Liver (tissue), 9 donors: ENCODE data around the gene PACS1. TPM values are rescaled to one million over a fixed set of nuclear protein-coding genes. Genes with fewer than 3 reads are reported as not detected.

Experiments
- DNase-seq: peaks from one replicate; pipeline ENCODE4 v3.0.0-alpha.2; 2017; ENCODE audit warnings: low spot score
- H3K27ac ChIP-seq, 2 donors: one replicate each; pipeline ENCODE4 v1.7.0; 2013; ENCODE audit warnings: inconsistent platforms in 2 of 2, low read length in 2 of 2, control low read depth in 1 of 2, low read depth in 1 of 2, mild to moderate bottlenecking in 1 of 2
- H3K27me3 ChIP-seq, 4 donors: one replicate each; pipeline versions ENCODE4 v1.6.1 to v1.7.0; 2013; ENCODE audit warnings: low read length in 3 of 4, inconsistent platforms in 1 of 4, mild to moderate bottlenecking in 1 of 4, moderate library complexity in 1 of 4; ENCODE audit not compliant: control insufficient read depth in 4 of 4, insufficient read depth in 4 of 4
- H3K36me3 ChIP-seq, 4 donors: one replicate each; pipeline versions ENCODE4 v1.6.1 to v1.7.0; 2013; ENCODE audit warnings: low read length in 3 of 4, mild to moderate bottlenecking in 3 of 4, low read depth in 1 of 4, moderate library complexity in 1 of 4; ENCODE audit not compliant: control insufficient read depth in 4 of 4, insufficient read depth in 3 of 4
- H3K4me1 ChIP-seq, 4 donors: one replicate each; pipeline versions ENCODE4 v1.6.1 to v1.7.0; 2013; ENCODE audit warnings: low read length in 3 of 4, mild to moderate bottlenecking in 3 of 4, moderate library complexity in 1 of 4; ENCODE audit not compliant: control insufficient read depth in 4 of 4, insufficient read depth in 4 of 4
- H3K4me3 ChIP-seq, 3 donors: one replicate each; pipeline versions ENCODE4 v1.6.1 to v1.7.0; 2013; ENCODE audit warnings: low read length in 3 of 3, control low read depth in 1 of 3, low read depth in 1 of 3, mild to moderate bottlenecking in 1 of 3
- H3K9ac ChIP-seq, 2 donors: one replicate each; pipeline ENCODE4 v1.7.0; 2013; ENCODE audit warnings: low read length in 2 of 2, mild to moderate bottlenecking in 2 of 2, moderate library complexity in 2 of 2, control low read depth in 1 of 2, low read depth in 1 of 2
- H3K9me3 ChIP-seq, 4 donors: one replicate each; pipeline versions ENCODE4 v1.6.1 to v1.7.0; 2013; ENCODE audit warnings: low read length in 3 of 4; ENCODE audit not compliant: control insufficient read depth in 4 of 4
- FOXA1 ChIP-seq: IDR thresholded peaks from 2 replicates; pipeline ENCODE4 v1.6.1; 2016; ENCODE audit warnings: antibody characterized with exemption
- FOXA2 ChIP-seq: IDR thresholded peaks from 2 replicates; pipeline ENCODE4 v1.6.1; 2016; ENCODE audit warnings: antibody characterized with exemption
- GABPA ChIP-seq, 2 donors: IDR thresholded peaks in 1 of 2; conservative IDR thresholded peaks in 1 of 2; 2 replicates each; pipeline ENCODE4 v1.6.1; 2016; ENCODE audit warnings: antibody characterized with exemption in 2 of 2, mild to moderate bottlenecking in 1 of 2, moderate library complexity in 1 of 2
- HNF4G ChIP-seq: IDR thresholded peaks from 2 replicates; pipeline ENCODE4 v1.6.1; 2016; ENCODE audit warnings: antibody characterized with exemption
- JUND ChIP-seq, 2 donors: IDR thresholded peaks; 2 replicates each; pipeline ENCODE4 v1.6.1; 2016; ENCODE audit warnings: antibody characterized with exemption in 2 of 2
- NR2F2 ChIP-seq: IDR thresholded peaks from 2 replicates; pipeline ENCODE4 v1.6.1; 2016; ENCODE audit warnings: antibody characterized with exemption
- RAD21 ChIP-seq, 2 donors: IDR thresholded peaks; 2 replicates each; pipeline ENCODE4 v1.6.1; 2016; ENCODE audit warnings: antibody characterized with exemption in 2 of 2, mild to moderate bottlenecking in 2 of 2
- RXRA ChIP-seq, 2 donors: IDR thresholded peaks; 2 replicates each; pipeline ENCODE4 v1.6.1; 2017 to 2018; ENCODE audit warnings: antibody characterized with exemption in 2 of 2, mild to moderate bottlenecking in 1 of 2
- SP1 ChIP-seq: IDR thresholded peaks from 2 replicates; pipeline ENCODE4 v1.6.1; 2018; ENCODE audit warnings: antibody characterized with exemption, mild to moderate bottlenecking
- YY1 ChIP-seq: IDR thresholded peaks from 2 replicates; pipeline ENCODE4 v1.6.1; 2016; ENCODE audit warnings: antibody characterized with exemption, mild to moderate bottlenecking
- WGBS: extraction: QIAGEN DNeasy Blood & Tissue Kit; methylation state at CpG from one replicate; pipeline ENCODE4 v1.1.7; 2013; 5-methylcytosine and 5-hydroxymethylcytosine counted together
- polyA plus RNA-seq, 2 donors: library from polyadenylated mRNA; stranded (reverse) in 1 of 2; unstranded in 1 of 2; fragments of 200-250 nt in 1 of 2; fragments of >200 nt in 1 of 2; fragmentation: Nextera tagmentation in 1 of 2; extraction: Ambion mirVana in 1 of 2; gene quantifications; one replicate each; pipeline versions ENCODE4 v1.2.1 to v1.2.3, GENCODE V29; 2013 to 2015
- total RNA-seq, 2 donors: library from RNA; depleted of rRNA; stranded (reverse); fragments of >200 nt; gene quantifications; one replicate each; pipeline ENCODE4 v1.2.3, GENCODE V29; 2014
- TF ChIP-seq, protein P1 (sequence below): IDR thresholded peaks from 2 replicates; pipeline ENCODE4 v1.6.1; 2016; ENCODE audit warnings: antibody characterized with exemption
- TF ChIP-seq, protein P2 (sequence below): IDR thresholded peaks from 2 replicates; pipeline ENCODE4 v1.6.1; 2016; ENCODE audit warnings: antibody characterized with exemption
- TF ChIP-seq, protein P3 (sequence below): IDR thresholded peaks from 2 replicates; pipeline ENCODE4 v1.6.1; 2016; ENCODE audit warnings: antibody characterized with exemption, mild to moderate bottlenecking
- TF ChIP-seq, protein P4 (sequence below): IDR thresholded peaks from 2 replicates; pipeline ENCODE4 v1.6.1; 2016; ENCODE audit warnings: antibody characterized with exemption
- donor health status: healthy.
- donor health status: healthy.
- donor health status: healthy.
- donor health status: healthy.
- donor health status: healthy.

The PACS1 gene
- total and polyA plus RNA-seq, 4 donors = 2.7 to 9.1 (median 7.3) TPM

DNA sequence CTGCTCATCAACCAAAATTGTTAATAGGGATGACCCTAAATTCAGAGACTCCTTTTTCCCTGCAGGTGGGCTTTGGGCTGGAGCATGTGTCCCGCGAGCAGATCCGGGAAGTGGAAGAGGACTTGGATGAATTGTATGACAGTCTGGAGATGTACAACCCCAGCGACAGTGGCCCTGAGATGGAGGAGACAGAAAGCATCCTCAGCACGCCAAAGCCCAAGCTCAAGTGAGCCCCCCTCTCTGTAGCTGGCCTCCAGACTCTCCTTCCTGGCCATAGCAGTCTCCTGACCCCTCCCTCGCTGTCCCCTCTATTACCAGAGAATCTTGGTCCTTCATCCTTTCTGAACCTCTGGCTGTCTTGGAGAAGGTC is 150.5 kb downstream of the PACS1 start:
- Histone ChIP-seq H3K9ac (no peak overlapping the region), H3K27ac (no peak overlapping the region), H3K4me1 (peaks cover 0 to 3% (median 0%) of the 10 kb centered on the region in 4 donors), H3K9me3 (no peaks in the 10 kb centered on the region), H3K27me3 (no peaks in the 10 kb centered on the region), H3K36me3 (peaks cover 2 to 15% (median 10%) of the 10 kb centered on the region in 4 donors), H3K4me3 (no peak overlapping the region)
- WGBS = 95% methylated on average over 6 of the region's 6 CpGs
- no peak for DNase-seq
- no peak for TF ChIP-seq SP1
- TF ChIP-seq, protein P1, sequence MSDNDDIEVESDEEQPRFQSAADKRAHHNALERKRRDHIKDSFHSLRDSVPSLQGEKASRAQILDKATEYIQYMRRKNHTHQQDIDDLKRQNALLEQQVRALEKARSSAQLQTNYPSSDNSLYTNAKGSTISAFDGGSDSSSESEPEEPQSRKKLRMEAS = no peak

DNA sequence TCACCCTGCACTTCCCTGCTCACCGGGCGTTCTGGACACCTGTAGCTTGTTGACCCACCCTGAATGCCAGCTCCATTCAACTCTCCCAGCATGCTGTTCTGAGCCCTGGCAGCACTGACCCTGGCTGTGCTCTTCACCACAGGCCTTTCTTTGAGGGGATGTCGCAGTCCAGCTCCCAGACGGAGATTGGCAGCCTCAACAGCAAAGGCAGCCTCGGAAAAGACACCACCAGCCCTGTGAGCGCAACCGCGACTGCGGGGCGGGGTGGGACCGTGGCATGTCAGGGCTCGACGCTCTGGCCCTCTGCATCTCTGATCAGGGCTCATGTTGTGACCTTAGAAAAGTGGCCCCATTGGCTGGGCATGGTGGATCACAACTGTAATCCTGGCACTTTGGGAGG is 150.9 kb downstream of the PACS1 start:
- H3K4me1 ChIP-seq = peaks cover 0 to 3% (median 0%) of the 10 kb centered on the region in 4 donors
- WGBS = 94% methylated on average over 13 of the region's 13 CpGs
- H3K9me3 ChIP-seq = no peaks in the 10 kb centered on the region
- no peak overlapping the region for H3K27ac ChIP-seq
- peaks cover 2 to 14% (median 9%) of the 10 kb centered on the region in 4 donors for H3K36me3 ChIP-seq
- H3K4me3 ChIP-seq = no peak overlapping the region
- H3K27me3 ChIP-seq = no peaks in the 10 kb centered on the region
- H3K9ac ChIP-seq = no peak overlapping the region
- no peak for DNase-seq
- TF ChIP-seq, protein P2, sequence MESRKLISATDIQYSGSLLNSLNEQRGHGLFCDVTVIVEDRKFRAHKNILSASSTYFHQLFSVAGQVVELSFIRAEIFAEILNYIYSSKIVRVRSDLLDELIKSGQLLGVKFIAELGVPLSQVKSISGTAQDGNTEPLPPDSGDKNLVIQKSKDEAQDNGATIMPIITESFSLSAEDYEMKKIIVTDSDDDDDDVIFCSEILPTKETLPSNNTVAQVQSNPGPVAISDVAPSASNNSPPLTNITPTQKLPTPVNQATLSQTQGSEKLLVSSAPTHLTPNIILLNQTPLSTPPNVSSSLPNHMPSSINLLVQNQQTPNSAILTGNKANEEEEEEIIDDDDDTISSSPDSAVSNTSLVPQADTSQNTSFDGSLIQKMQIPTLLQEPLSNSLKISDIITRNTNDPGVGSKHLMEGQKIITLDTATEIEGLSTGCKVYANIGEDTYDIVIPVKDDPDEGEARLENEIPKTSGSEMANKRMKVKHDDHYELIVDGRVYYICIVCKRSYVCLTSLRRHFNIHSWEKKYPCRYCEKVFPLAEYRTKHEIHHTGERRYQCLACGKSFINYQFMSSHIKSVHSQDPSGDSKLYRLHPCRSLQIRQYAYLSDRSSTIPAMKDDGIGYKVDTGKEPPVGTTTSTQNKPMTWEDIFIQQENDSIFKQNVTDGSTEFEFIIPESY = no peak
- TF ChIP-seq, protein P3, sequence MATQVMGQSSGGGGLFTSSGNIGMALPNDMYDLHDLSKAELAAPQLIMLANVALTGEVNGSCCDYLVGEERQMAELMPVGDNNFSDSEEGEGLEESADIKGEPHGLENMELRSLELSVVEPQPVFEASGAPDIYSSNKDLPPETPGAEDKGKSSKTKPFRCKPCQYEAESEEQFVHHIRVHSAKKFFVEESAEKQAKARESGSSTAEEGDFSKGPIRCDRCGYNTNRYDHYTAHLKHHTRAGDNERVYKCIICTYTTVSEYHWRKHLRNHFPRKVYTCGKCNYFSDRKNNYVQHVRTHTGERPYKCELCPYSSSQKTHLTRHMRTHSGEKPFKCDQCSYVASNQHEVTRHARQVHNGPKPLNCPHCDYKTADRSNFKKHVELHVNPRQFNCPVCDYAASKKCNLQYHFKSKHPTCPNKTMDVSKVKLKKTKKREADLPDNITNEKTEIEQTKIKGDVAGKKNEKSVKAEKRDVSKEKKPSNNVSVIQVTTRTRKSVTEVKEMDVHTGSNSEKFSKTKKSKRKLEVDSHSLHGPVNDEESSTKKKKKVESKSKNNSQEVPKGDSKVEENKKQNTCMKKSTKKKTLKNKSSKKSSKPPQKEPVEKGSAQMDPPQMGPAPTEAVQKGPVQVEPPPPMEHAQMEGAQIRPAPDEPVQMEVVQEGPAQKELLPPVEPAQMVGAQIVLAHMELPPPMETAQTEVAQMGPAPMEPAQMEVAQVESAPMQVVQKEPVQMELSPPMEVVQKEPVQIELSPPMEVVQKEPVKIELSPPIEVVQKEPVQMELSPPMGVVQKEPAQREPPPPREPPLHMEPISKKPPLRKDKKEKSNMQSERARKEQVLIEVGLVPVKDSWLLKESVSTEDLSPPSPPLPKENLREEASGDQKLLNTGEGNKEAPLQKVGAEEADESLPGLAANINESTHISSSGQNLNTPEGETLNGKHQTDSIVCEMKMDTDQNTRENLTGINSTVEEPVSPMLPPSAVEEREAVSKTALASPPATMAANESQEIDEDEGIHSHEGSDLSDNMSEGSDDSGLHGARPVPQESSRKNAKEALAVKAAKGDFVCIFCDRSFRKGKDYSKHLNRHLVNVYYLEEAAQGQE = no peak
- TF ChIP-seq GABPA (IDR thresholded peaks at IDR 0.05 in 1 of 2, conservative IDR thresholded peaks at IDR 0.05 in 1 of 2) = no peak
- no peak for TF ChIP-seq RAD21 (IDR thresholded peaks at IDR 0.05)
- no peak for TF ChIP-seq FOXA1
- no peak for TF ChIP-seq JUND (IDR thresholded peaks at IDR 0.05)
- TF ChIP-seq, protein P1 = no peak
- TF ChIP-seq HNF4G = no peak
- no peak for TF ChIP-seq YY1
- TF ChIP-seq RXRA (IDR thresholded peaks at IDR 0.05) = no peak

DNA sequence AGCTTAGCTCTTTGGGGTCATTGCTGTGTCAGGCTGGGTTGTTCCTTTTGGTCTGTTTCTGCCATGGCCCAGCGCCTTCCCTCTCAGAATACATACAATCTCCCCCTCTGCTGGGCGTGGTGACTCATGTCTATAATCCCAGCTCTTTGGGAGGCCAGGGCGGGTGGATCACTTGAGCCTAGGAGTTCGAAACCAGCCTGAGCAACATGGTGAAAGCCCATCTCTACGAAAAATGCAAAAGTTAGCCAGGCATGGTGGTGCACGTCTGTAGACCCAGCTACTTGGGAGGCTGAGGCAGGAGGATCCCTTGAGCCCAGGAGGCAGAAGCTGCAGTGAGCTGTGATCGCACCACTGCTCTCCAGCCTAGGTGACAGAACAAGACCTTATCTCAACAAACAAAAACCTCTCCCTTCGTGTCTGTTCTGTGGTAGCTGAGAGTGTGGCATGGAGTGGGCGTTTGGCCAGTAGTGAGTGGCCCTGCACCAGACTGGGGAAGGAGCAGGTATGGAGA is 151.7 kb downstream of the PACS1 start:
- no peak overlapping the region for H3K4me3 ChIP-seq
- no peak for TF ChIP-seq JUND (IDR thresholded peaks at IDR 0.05)
- TF ChIP-seq RXRA (IDR thresholded peaks at IDR 0.05) = no peak
- TF ChIP-seq NR2F2 = no peak
- TF ChIP-seq, protein P4, sequence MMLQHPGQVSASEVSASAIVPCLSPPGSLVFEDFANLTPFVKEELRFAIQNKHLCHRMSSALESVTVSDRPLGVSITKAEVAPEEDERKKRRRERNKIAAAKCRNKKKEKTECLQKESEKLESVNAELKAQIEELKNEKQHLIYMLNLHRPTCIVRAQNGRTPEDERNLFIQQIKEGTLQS = no peak
- no peak for TF ChIP-seq FOXA2
- no peak for TF ChIP-seq SP1
- no peak for DNase-seq
- peaks cover 0 to 3% (median 0%) of the 10 kb centered on the region in 4 donors for H3K4me1 ChIP-seq
- peaks cover 2 to 9% (median 5%) of the 10 kb centered on the region in 4 donors for H3K36me3 ChIP-seq
- 90% methylated on average over 9 of the region's 9 CpGs for WGBS
- no peaks in the 10 kb centered on the region for H3K9me3 ChIP-seq
- no peak overlapping the region for H3K9ac ChIP-seq
- H3K27me3 ChIP-seq = no peaks in the 10 kb centered on the region
- no peak overlapping the region for H3K27ac ChIP-seq
